Stomach (tissue), 4 donors: Measurements from ENCODE around the gene PRXL2B.

Source experiments
- CTCF ChIP-seq, 7 experiments: fragments of 450-650 bp in 4 of 7; fragments of 200-600 bp in 3 of 7; sonication (generic) in 3 of 7; IDR thresholded peaks; one replicate each; pipeline ENCODE4 v1.5.1; 2016 to 2019; ENCODE audit warnings: antibody characterized with exemption in 7 of 7, control low read depth in 2 of 7, mild to moderate bottlenecking in 1 of 7
- EP300 ChIP-seq: sonication (generic); formaldehyde crosslinking; IDR thresholded peaks from one replicate; pipeline ENCODE4 v1.6.1; 2017; ENCODE audit warnings: antibody characterized with exemption
- POLR2A ChIP-seq, 4 donors: fragments of 450-650 bp; IDR thresholded peaks; one replicate each; pipeline ENCODE4 v1.6.1; 2016; ENCODE audit warnings: antibody characterized with exemption in 4 of 4, control low read depth in 2 of 4, mild to moderate bottlenecking in 1 of 4, moderate library complexity in 1 of 4

GRCh38 chr1:2602311-2602835 is 15.8 kb downstream of the PRXL2B start:
- TF ChIP-seq CTCF (IDR thresholded peaks at IDR 0.05) (no peak), POLR2A (IDR thresholded peaks at IDR 0.05) (no peak), EP300 (no peak)
